ENCODE data around the gene MINAR1.

DNA sequence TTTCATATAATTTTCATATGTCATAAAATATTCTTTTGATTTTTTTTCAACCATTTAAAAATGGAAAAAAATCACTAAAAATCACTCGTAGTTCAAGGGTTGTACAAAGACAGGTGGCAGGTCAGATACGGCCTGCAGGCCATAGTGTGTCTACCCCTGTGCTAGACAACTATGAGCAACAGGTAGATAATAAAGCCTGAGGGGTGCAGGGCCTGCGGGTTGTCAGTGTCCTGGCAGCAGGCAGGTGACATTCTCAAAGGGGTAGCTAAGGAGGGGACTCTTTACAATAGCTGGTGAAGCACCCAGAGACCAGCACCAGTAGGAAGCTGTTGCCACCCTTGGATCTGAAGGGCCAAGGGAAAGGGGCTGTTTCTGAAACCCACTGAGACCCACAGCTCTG, 34.4 kb downstream of the MINAR1 start:
- TF ChIP-seq, protein P1, sequence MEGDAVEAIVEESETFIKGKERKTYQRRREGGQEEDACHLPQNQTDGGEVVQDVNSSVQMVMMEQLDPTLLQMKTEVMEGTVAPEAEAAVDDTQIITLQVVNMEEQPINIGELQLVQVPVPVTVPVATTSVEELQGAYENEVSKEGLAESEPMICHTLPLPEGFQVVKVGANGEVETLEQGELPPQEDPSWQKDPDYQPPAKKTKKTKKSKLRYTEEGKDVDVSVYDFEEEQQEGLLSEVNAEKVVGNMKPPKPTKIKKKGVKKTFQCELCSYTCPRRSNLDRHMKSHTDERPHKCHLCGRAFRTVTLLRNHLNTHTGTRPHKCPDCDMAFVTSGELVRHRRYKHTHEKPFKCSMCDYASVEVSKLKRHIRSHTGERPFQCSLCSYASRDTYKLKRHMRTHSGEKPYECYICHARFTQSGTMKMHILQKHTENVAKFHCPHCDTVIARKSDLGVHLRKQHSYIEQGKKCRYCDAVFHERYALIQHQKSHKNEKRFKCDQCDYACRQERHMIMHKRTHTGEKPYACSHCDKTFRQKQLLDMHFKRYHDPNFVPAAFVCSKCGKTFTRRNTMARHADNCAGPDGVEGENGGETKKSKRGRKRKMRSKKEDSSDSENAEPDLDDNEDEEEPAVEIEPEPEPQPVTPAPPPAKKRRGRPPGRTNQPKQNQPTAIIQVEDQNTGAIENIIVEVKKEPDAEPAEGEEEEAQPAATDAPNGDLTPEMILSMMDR (IDR thresholded peaks at IDR 0.05) = no peak
- TF ChIP-seq EZH2 (IDR thresholded peaks at IDR 0.05) = no peak
